ENCODE data around the gene JSRP1.

The JSRP1 gene

GRCh38 chr19:2250766-2251105 lies 5.5 kb downstream of the JSRP1 start:
- Histone ChIP-seq H3K9me2 (ENCODE audit: low read depth, low read length) (no peaks in the 10 kb centered on the region), H3F3A (ENCODE audit: insufficient read depth, low read length) (no peaks in the 10 kb centered on the region), H3K4me2 (ENCODE audit: low read length) (no peak overlapping the region), H3K9me3 (ENCODE audit: low read length) (no peaks in the 10 kb centered on the region), H3K27ac (ENCODE audit: low read depth, low read length, poor library complexity, severe bottlenecking) (no peak overlapping the region), H3K79me2 (ENCODE audit: insufficient read depth, low read length) (no peaks in the 10 kb centered on the region), H3K4me1 (ENCODE audit: insufficient read depth, low read length, severe bottlenecking) (no peaks in the 10 kb centered on the region), H3K36me3 (ENCODE audit: insufficient read depth, low read length) (peaks cover 25% of the 10 kb centered on the region), H3K27me3 (ENCODE audit: insufficient read depth, low read length) (no peaks in the 10 kb centered on the region), H4K20me1 (ENCODE audit: insufficient read depth, low read length) (no peaks in the 10 kb centered on the region), H2AFZ (ENCODE audit: low read length) (no peak overlapping the region), H3K9ac (ENCODE audit: low read length) (no peak overlapping the region), H3K4me3 (ENCODE audit: low read depth, low read length, poor library complexity, severe bottlenecking) (no peak overlapping the region)
- TF ChIP-seq CTCF (IDR thresholded peaks at IDR 0.05; ENCODE audit: low read length) (no peak), EZH2 (IDR thresholded peaks at IDR 0.05; ENCODE audit: borderline replicate concordance, low read length) (no peak)

GRCh38 chr19:2249880-2250765 lies 6.1 kb downstream of the JSRP1 start:
- no peaks in the 10 kb centered on the region for H3K27me3 ChIP-seq (ENCODE audit: insufficient read depth, low read length)
- no peaks in the 10 kb centered on the region for H4K20me1 ChIP-seq (ENCODE audit: insufficient read depth, low read length)
- H2AFZ ChIP-seq (ENCODE audit: low read length) = no peak overlapping the region
- H3F3A ChIP-seq (ENCODE audit: insufficient read depth, low read length) = no peaks in the 10 kb centered on the region
- no peaks in the 10 kb centered on the region for H3K4me1 ChIP-seq (ENCODE audit: insufficient read depth, low read length, severe bottlenecking)
- H3K9ac ChIP-seq (ENCODE audit: low read length) = no peak overlapping the region
- TF ChIP-seq CTCF (IDR thresholded peaks at IDR 0.05; ENCODE audit: low read length) (no peak), EZH2 (IDR thresholded peaks at IDR 0.05; ENCODE audit: borderline replicate concordance, low read length) (no peak)
- no peak overlapping the region for H3K4me3 ChIP-seq (ENCODE audit: low read depth, low read length, poor library complexity, severe bottlenecking)
- H3K79me2 ChIP-seq (ENCODE audit: insufficient read depth, low read length) = no peaks in the 10 kb centered on the region
- no peak overlapping the region for H3K4me2 ChIP-seq (ENCODE audit: low read length)
- H3K36me3 ChIP-seq (ENCODE audit: insufficient read depth, low read length) = peaks cover 31% of the 10 kb centered on the region
- H3K9me2 ChIP-seq (ENCODE audit: low read depth, low read length) = no peaks in the 10 kb centered on the region
- no peak overlapping the region for H3K27ac ChIP-seq (ENCODE audit: low read depth, low read length, poor library complexity, severe bottlenecking)
- no peaks in the 10 kb centered on the region for H3K9me3 ChIP-seq (ENCODE audit: low read length)

GRCh38 chr19:2249010-2249866 lies 7.0 kb downstream of the JSRP1 start, which contains the start of gene AMH:
Gene AMH, plus strand, starts transcription at chr19:2249323. Its CDS starts 10 bp downstream, at chr19:2249333.
- Histone ChIP-seq H3K4me3 (ENCODE audit: low read depth, low read length, poor library complexity, severe bottlenecking) (no peak within 1 kb of the TSS), H3K9ac (ENCODE audit: low read length) (no peak within 1 kb of the TSS), H3K79me2 (ENCODE audit: insufficient read depth, low read length) (no peaks in the 10 kb centered on the region), H3K9me2 (ENCODE audit: low read depth, low read length) (no peaks in the 10 kb centered on the region), H3F3A (ENCODE audit: insufficient read depth, low read length) (no peaks in the 10 kb centered on the region), H3K36me3 (ENCODE audit: insufficient read depth, low read length) (peaks cover 39% of the 10 kb centered on the region), H3K9me3 (ENCODE audit: low read length) (no peaks in the 10 kb centered on the region), H4K20me1 (ENCODE audit: insufficient read depth, low read length) (no peaks in the 10 kb centered on the region), H3K27ac (ENCODE audit: low read depth, low read length, poor library complexity, severe bottlenecking) (no peak within 1 kb of the TSS), H2AFZ (ENCODE audit: low read length) (no peak within 1 kb of the TSS), H3K4me2 (ENCODE audit: low read length) (no peak within 1 kb of the TSS), H3K27me3 (ENCODE audit: insufficient read depth, low read length) (no peaks in the 10 kb centered on the region), H3K4me1 (ENCODE audit: insufficient read depth, low read length, severe bottlenecking) (no peaks in the 10 kb centered on the region)
- TF ChIP-seq CTCF (IDR thresholded peaks at IDR 0.05; ENCODE audit: low read length) (no peak), EZH2 (IDR thresholded peaks at IDR 0.05; ENCODE audit: borderline replicate concordance, low read length) (no peak)

Measured in OCI-LY1 (cell line).